Measurements from ENCODE around the gene PHF21B.

GRCh38 chr22:45010532-45010900 lies 711 bp upstream of the PHF21B start:
- TF ChIP-seq, protein P1, sequence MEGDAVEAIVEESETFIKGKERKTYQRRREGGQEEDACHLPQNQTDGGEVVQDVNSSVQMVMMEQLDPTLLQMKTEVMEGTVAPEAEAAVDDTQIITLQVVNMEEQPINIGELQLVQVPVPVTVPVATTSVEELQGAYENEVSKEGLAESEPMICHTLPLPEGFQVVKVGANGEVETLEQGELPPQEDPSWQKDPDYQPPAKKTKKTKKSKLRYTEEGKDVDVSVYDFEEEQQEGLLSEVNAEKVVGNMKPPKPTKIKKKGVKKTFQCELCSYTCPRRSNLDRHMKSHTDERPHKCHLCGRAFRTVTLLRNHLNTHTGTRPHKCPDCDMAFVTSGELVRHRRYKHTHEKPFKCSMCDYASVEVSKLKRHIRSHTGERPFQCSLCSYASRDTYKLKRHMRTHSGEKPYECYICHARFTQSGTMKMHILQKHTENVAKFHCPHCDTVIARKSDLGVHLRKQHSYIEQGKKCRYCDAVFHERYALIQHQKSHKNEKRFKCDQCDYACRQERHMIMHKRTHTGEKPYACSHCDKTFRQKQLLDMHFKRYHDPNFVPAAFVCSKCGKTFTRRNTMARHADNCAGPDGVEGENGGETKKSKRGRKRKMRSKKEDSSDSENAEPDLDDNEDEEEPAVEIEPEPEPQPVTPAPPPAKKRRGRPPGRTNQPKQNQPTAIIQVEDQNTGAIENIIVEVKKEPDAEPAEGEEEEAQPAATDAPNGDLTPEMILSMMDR (IDR thresholded peaks at IDR 0.05; ENCODE audit: low read length), result no peak
- no peak for TF ChIP-seq EZH2 (IDR thresholded peaks at IDR 0.05; ENCODE audit: borderline replicate concordance, low read length)
